Measurements from ENCODE around the gene TAGAP.
"Not testable (repeated sequence)": the region's sequence is repeated elsewhere in the genome, so short reads cannot be mapped to it uniquely, and the experiment has no call there.

Gene TAGAP

DNA sequence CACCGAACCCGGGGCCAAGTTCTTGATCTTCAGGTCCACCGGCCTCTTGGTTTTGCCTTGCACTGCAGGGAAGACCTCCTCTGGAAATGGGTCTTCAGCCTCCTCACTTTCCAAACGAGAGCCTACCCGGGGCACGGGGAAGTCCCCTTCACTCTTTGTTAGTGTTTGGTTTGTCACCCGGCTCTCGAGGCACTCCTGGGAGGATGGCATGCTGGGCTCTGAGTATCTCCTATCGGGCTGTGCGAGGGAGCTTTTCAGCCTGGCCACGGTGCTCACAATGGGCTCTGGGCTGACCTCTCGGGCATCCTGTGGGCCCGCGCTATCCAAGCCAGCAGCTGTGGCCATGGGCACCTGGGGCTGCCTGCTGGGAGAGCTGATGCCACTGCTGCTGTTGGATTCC is 8.1 kb downstream of the TAGAP start:
- H3K27ac ChIP-seq (ENCODE audit: low read length): no peak overlapping the region
- no peaks in the 10 kb centered on the region for H3K27me3 ChIP-seq (ENCODE audit: control insufficient read depth, insufficient read depth, low read length)
- no CpG with 5 or more reads among the region's 14 CpGs for WGBS (ENCODE audit: insufficient coverage, insufficient read length)
- no peaks in the 10 kb centered on the region for H3K4me1 ChIP-seq (ENCODE audit: control insufficient read depth, insufficient read depth, low read length)
- H3K9me3 ChIP-seq (ENCODE audit: control insufficient read depth, insufficient read depth, low read length): no peaks in the 10 kb centered on the region
- no peaks in the 10 kb centered on the region for H3K36me3 ChIP-seq (ENCODE audit: control insufficient read depth, insufficient read depth, low read length)
- DNase-seq (ENCODE audit: low read depth, low spot score): no peak
- H3K4me3 ChIP-seq (ENCODE audit: low read length): no peak overlapping the region

DNA sequence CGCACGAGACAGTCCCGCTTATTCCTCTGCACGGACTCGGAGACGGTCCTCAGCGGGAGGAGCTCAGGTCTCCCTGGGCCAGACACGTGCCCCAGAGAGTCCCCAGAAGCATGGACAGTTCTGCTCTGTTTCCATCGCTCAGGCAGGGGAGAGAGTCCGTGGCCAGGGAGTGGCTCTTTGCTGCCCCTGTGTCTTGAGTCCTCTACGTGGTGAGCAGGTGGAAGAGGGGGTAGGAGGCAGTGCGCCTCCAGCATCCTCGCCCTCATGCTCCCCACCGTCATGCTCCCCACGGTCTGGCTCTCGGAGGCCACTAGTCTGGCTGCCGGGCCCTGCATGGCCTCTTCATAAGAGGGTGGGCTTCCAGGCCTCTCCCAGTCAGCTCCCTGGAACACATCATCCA is 8.9 kb downstream of the TAGAP start:
- no peak overlapping the region for H3K27ac ChIP-seq (ENCODE audit: low read length)
- H3K36me3 ChIP-seq (ENCODE audit: control insufficient read depth, insufficient read depth, low read length): no peaks in the 10 kb centered on the region
- no peak for DNase-seq (ENCODE audit: low read depth, low spot score)
- H3K9me3 ChIP-seq (ENCODE audit: control insufficient read depth, insufficient read depth, low read length): no peaks in the 10 kb centered on the region
- WGBS (ENCODE audit: insufficient coverage, insufficient read length): no CpG with 5 or more reads among the region's 17 CpGs
- H3K4me1 ChIP-seq (ENCODE audit: control insufficient read depth, insufficient read depth, low read length): no peaks in the 10 kb centered on the region
- H3K4me3 ChIP-seq (ENCODE audit: low read length): no peak overlapping the region
- H3K27me3 ChIP-seq (ENCODE audit: control insufficient read depth, insufficient read depth, low read length): no peaks in the 10 kb centered on the region

DNA sequence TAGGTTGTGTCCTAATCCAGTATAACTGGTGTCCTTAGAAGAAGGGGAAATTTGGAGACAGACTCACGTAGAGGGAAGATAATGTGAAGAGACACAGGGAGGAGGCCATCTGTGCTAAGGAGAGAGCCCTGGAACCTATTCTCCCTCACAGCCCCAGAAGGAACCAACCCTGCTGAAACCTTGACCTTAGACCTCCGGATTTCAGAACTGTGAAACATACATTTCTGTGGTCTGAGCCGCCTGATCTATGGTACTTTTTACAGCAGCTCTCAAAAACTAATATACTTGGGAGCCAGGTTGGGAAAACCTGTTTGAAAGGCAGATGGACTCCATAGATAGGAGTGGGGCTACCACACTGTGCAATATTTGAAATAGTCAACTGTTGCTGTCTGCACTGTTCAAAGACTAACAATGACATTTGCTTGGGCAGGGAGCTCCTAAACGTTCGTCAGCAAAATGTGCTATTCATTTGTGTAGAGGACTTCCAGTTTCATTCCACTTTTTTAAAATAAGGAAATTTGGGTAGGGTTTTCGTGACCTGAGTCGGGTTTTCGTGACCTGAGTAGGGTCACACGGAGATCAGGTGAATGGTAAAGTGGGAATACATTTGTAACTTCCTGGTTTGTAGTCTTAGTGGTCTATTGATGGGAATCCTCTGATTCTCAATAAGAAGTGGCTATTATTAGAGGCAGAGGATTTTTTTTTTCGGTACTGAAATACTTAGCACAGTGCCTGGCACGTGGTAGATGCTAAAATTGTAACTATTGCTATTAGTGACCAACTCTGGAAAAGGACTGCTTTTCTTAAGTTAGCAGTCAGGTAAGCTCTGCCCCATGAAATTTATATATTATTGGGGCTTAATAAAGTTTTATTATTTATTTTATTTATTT is 11.4 kb downstream of the TAGAP start:
- 100% methylated on average over 4 of the region's 11 CpGs for WGBS (ENCODE audit: insufficient coverage, insufficient read length)
- H3K27ac ChIP-seq (ENCODE audit: low read length): no peak overlapping the region

DNA sequence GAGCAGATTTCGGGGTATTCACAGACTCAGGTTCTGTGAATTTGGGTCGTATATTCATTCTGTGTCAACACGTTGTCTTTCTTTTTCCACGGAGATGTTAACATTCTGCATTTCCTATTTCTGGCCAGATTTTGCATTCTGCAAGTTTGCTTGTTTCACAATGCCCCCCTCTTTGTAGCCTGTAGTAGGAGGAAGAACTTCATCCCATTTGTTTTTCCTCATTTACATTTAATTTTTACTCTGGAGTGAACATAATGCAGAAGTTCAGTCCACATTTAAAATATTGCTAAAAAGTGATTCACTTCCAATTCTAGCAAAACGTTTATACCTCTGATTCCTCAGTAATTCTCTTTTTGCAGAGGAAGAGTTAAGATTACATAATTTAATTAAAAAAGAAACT is 12.9 kb downstream of the TAGAP start:
- Histone ChIP-seq H3K36me3 (ENCODE audit: control insufficient read depth, insufficient read depth, low read length) (no peaks in the 10 kb centered on the region), H3K4me1 (ENCODE audit: control insufficient read depth, insufficient read depth, low read length) (no peaks in the 10 kb centered on the region), H3K27me3 (ENCODE audit: control insufficient read depth, insufficient read depth, low read length) (no peaks in the 10 kb centered on the region), H3K9me3 (ENCODE audit: control insufficient read depth, insufficient read depth, low read length) (no peaks in the 10 kb centered on the region), H3K4me3 (ENCODE audit: low read length) (no peak overlapping the region), H3K27ac (ENCODE audit: low read length) (no peak overlapping the region)
- no CpG with 5 or more reads among the region's 5 CpGs for WGBS (ENCODE audit: insufficient coverage, insufficient read length)
- no peak for DNase-seq (ENCODE audit: low read depth, low spot score)

More for the DNA sequence above, 11.4 kb downstream of the TAGAP start:
- no peaks in the 10 kb centered on the region for H3K4me1 ChIP-seq (ENCODE audit: control insufficient read depth, insufficient read depth, low read length)
- no peak overlapping the region for H3K4me3 ChIP-seq (ENCODE audit: low read length)
- H3K27me3 ChIP-seq (ENCODE audit: control insufficient read depth, insufficient read depth, low read length): no peaks in the 10 kb centered on the region
- H3K9me3 ChIP-seq (ENCODE audit: control insufficient read depth, insufficient read depth, low read length): no peaks in the 10 kb centered on the region
- DNase-seq (ENCODE audit: low read depth, low spot score): no peak
- H3K36me3 ChIP-seq (ENCODE audit: control insufficient read depth, insufficient read depth, low read length): no peaks in the 10 kb centered on the region

DNA sequence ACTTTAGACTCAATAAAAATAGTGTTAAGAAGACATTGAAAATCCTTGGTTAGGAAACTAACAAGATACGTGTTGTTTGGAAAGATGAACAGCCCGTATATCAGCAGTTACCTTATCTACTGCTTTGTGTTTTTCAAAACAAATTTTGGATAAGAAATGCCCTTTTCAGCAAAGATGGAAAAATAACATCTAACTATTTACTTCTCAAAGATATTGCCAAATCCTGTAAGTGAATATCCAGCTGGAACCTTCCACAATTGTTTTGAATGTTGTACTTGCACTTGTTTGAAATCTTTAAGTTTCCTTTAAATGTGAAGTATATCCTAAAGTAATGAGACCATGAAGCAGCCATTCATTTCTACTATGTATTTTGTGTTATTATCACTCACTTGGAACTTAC is 14.6 kb downstream of the TAGAP start:
- no peak overlapping the region for H3K27ac ChIP-seq (ENCODE audit: low read length)
- no peaks in the 10 kb centered on the region for H3K27me3 ChIP-seq (ENCODE audit: control insufficient read depth, insufficient read depth, low read length)
- no peaks in the 10 kb centered on the region for H3K4me1 ChIP-seq (ENCODE audit: control insufficient read depth, insufficient read depth, low read length)
- no CpG with 5 or more reads among the region's 2 CpGs for WGBS (ENCODE audit: insufficient coverage, insufficient read length)
- H3K4me3 ChIP-seq (ENCODE audit: low read length): no peak overlapping the region
- no peaks in the 10 kb centered on the region for H3K9me3 ChIP-seq (ENCODE audit: control insufficient read depth, insufficient read depth, low read length)
- no peaks in the 10 kb centered on the region for H3K36me3 ChIP-seq (ENCODE audit: control insufficient read depth, insufficient read depth, low read length)
- no peak for DNase-seq (ENCODE audit: low read depth, low spot score)

DNA sequence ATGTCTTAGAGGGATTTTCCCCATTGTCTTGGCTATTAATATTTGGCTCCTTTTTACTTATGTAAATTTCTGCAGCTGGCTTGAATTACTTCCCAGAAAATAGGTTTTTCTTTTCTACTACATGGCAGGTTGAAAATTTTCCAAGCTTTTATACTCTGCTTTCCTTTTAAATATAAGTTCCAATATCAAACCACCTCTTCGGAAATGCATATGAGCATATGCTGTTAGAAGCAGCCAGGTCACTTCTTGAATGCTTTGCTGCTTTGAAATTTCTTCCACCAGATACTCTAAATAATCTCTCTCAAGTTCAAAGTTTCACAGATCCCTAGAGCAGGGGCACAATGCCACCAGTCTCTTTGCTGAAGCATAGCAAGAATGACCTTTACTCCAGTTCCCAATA is 19.6 kb downstream of the TAGAP start:
- not testable (repeated sequence) for H3K4me1 ChIP-seq (ENCODE audit: control insufficient read depth, insufficient read depth, low read length); H3K27me3 ChIP-seq (ENCODE audit: control insufficient read depth, insufficient read depth, low read length); H3K4me3 ChIP-seq (ENCODE audit: low read length); DNase-seq (ENCODE audit: low read depth, low spot score); H3K9me3 ChIP-seq (ENCODE audit: control insufficient read depth, insufficient read depth, low read length); H3K27ac ChIP-seq (ENCODE audit: low read length); H3K36me3 ChIP-seq (ENCODE audit: control insufficient read depth, insufficient read depth, low read length)
- WGBS (ENCODE audit: insufficient coverage, insufficient read length): no CpG with 5 or more reads among the region's 1 CpG

DNA sequence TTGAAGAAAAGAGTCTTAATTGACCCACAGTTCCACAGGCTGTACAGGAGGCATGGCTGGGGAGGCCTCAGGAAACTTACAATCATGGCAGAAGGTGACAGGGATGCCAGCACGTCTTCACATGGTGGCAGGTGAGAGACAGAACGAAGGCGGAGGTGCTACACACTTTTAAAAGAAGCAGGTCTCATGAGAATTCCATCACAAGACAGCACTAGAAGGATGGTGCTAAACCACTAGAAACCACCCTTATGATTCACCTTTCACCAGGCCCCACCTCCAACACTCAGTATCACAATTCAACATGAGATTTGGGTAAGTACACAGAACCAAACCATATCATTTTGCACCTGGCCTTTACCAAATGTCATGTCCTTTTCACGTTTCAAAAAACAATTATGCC is 20.9 kb downstream of the TAGAP start:
- H3K27me3 ChIP-seq (ENCODE audit: control insufficient read depth, insufficient read depth, low read length): no peaks in the 10 kb centered on the region
- H3K36me3 ChIP-seq (ENCODE audit: control insufficient read depth, insufficient read depth, low read length): no peaks in the 10 kb centered on the region
- H3K9me3 ChIP-seq (ENCODE audit: control insufficient read depth, insufficient read depth, low read length): peaks cover 3% of the 10 kb centered on the region; the same call in 1 of the 2 replicates
- H3K4me1 ChIP-seq (ENCODE audit: control insufficient read depth, insufficient read depth, low read length): no peaks in the 10 kb centered on the region
- DNase-seq (ENCODE audit: low read depth, low spot score): no peak
- no peak overlapping the region for H3K27ac ChIP-seq (ENCODE audit: low read length)
- WGBS (ENCODE audit: insufficient coverage, insufficient read length): 100% methylated on average over 1 of the region's 4 CpGs
- H3K4me3 ChIP-seq (ENCODE audit: low read length): no peak overlapping the region

DNA sequence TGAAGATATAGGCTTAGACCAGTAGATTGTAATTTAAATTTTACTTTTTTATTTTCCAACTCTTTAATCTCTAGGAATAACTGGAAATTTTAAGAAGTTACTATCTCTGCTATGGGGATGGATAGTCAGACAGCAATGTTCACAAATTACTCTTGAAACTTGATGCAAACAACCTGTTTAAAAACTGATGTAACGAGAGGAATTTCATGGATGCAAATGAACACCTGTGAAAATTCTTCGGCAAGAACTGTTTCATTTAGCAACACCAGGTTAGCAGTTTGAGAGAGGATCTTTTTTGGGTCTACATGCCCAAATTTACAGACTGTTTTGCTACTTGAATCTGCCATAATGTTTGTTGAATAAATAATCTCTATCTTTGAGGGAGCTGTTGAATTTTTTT is 24.8 kb downstream of the TAGAP start:
- H3K9me3 ChIP-seq (ENCODE audit: control insufficient read depth, insufficient read depth, low read length): peaks cover 3% of the 10 kb centered on the region; the same call in 1 of the 2 replicates
- H3K27me3 ChIP-seq (ENCODE audit: control insufficient read depth, insufficient read depth, low read length): no peaks in the 10 kb centered on the region
- no CpG with 5 or more reads among the region's 2 CpGs for WGBS (ENCODE audit: insufficient coverage, insufficient read length)
- H3K4me1 ChIP-seq (ENCODE audit: control insufficient read depth, insufficient read depth, low read length): no peaks in the 10 kb centered on the region
- no peak for DNase-seq (ENCODE audit: low read depth, low spot score)
- no peaks in the 10 kb centered on the region for H3K36me3 ChIP-seq (ENCODE audit: control insufficient read depth, insufficient read depth, low read length)
- H3K27ac ChIP-seq (ENCODE audit: low read length): no peak overlapping the region
- no peak overlapping the region for H3K4me3 ChIP-seq (ENCODE audit: low read length)

DNA sequence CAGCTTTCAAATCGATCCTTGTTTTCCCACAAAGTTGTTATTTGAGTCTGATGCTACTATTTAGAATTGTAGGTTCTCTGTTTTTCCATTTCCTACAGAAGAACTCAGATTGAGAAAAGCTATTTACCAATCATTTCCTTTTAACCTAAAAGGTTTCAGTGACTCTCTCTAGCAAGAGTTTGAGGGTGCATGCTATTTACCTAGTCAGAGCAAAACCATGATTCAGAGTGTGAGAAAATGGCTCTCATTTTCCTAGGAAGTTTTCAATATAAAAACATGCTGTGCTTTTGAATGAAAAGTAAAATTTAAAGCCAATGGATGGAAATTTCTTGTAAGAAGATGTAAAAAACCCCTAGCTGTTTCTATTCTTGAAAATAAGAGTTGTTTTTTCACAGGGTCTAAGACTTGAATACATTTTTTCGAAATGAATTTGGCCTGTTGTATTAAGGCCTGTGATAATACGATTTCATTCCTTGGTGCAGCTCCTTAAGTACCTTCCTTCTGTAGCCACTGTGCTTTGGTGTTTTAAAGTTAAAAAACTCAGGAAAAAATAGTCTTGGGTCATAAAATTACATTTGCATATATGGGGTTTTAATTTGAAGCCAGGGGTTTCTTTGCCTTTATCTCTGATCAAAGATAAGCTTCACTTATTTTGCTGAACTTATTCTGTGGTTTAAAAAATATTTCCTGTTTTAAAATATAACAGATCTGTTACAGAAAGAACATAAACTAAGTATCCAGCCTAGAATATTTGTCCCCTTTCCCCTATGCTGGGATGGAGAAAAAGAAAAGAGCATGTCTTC is 26.8 kb downstream of the TAGAP start:
- no peaks in the 10 kb centered on the region for H3K9me3 ChIP-seq (ENCODE audit: control insufficient read depth, insufficient read depth, low read length)
- WGBS (ENCODE audit: insufficient coverage, insufficient read length): no CpG with 5 or more reads among the region's 3 CpGs
- no peak overlapping the region for H3K27ac ChIP-seq (ENCODE audit: low read length)
- no peaks in the 10 kb centered on the region for H3K36me3 ChIP-seq (ENCODE audit: control insufficient read depth, insufficient read depth, low read length)
- no peak for DNase-seq (ENCODE audit: low read depth, low spot score)
- H3K27me3 ChIP-seq (ENCODE audit: control insufficient read depth, insufficient read depth, low read length): no peaks in the 10 kb centered on the region
- H3K4me3 ChIP-seq (ENCODE audit: low read length): no peak overlapping the region
- H3K4me1 ChIP-seq (ENCODE audit: control insufficient read depth, insufficient read depth, low read length): no peaks in the 10 kb centered on the region

DNA sequence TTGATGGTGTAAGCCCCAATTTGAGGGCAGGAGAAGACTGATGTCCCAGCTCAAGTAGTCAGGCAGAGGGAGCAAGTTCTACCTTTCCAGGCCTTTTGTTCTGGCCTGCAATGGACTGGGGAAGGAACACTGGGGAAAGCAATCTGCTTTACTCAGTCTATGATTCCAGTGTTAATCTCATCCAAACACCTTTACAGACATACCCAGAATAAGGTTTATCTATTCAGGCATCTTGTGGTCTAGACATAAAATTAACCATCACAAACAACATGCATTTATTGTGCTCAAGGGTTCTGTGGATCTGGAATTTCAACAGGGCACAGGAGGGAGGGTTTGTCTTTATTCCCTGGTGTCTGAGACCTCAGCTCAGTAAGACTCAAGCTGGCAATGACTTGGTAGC is 30.4 kb downstream of the TAGAP start:
- no peak overlapping the region for H3K4me3 ChIP-seq (ENCODE audit: low read length)
- no peaks in the 10 kb centered on the region for H3K27me3 ChIP-seq (ENCODE audit: control insufficient read depth, insufficient read depth, low read length)
- H3K9me3 ChIP-seq (ENCODE audit: control insufficient read depth, insufficient read depth, low read length): no peaks in the 10 kb centered on the region
- H3K4me1 ChIP-seq (ENCODE audit: control insufficient read depth, insufficient read depth, low read length): no peaks in the 10 kb centered on the region
- H3K36me3 ChIP-seq (ENCODE audit: control insufficient read depth, insufficient read depth, low read length): no peaks in the 10 kb centered on the region
- no peak overlapping the region for H3K27ac ChIP-seq (ENCODE audit: low read length)
- no peak for DNase-seq (ENCODE audit: low read depth, low spot score)

Data from iPS DF 6.9 (cell line).